HEK293T (cell line): Measurements from ENCODE around the gene SFRP5.

Source experiments
- ARNT ChIP-seq: fragments of 450-650 bp; IDR thresholded peaks from 2 replicates; pipeline ENCODE4 v1.6.1; 2017; ENCODE audit warnings: mild to moderate bottlenecking
- BHLHE40 ChIP-seq: fragments of 450-650 bp; IDR thresholded peaks from 2 replicates; pipeline ENCODE4 v1.6.1; 2016; ENCODE audit warnings: mild to moderate bottlenecking, moderate library complexity, borderline replicate concordance
- FOXK2 ChIP-seq: fragments of 450-650 bp; IDR thresholded peaks from 2 replicates; pipeline ENCODE4 v1.6.1; 2016; ENCODE audit warnings: mild to moderate bottlenecking
- FOXM1 ChIP-seq: fragments of 450-650 bp; IDR thresholded peaks from 2 replicates; pipeline ENCODE4 v1.6.1; 2017; ENCODE audit warnings: mild to moderate bottlenecking, borderline replicate concordance
- HDGF ChIP-seq: fragments of 450-650 bp; IDR thresholded peaks from 2 replicates; pipeline ENCODE4 v1.6.1; 2017; ENCODE audit warnings: antibody characterized with exemption, borderline replicate concordance
- NFRKB ChIP-seq: fragments of 450-650 bp; IDR thresholded peaks from 2 replicates; pipeline ENCODE4 v1.6.1; 2016; ENCODE audit warnings: mild to moderate bottlenecking, moderate library complexity
- PKNOX1 ChIP-seq: fragments of 450-650 bp; IDR thresholded peaks from 2 replicates; pipeline ENCODE4 v1.6.1; 2016
- SP1 ChIP-seq: fragments of 450-650 bp; IDR thresholded peaks from 2 replicates; pipeline ENCODE4 v1.6.1; 2017
- SUZ12 ChIP-seq: fragments of 450-650 bp; IDR thresholded peaks from 2 replicates; pipeline ENCODE4 v1.6.1; 2016; ENCODE audit warnings: mild to moderate bottlenecking
- TARDBP ChIP-seq: fragments of 450-650 bp; IDR thresholded peaks from 2 replicates; pipeline ENCODE4 v1.6.1; 2016

GRCh38 chr10:97781618-97782331 lies 10.0 kb upstream of the SFRP5 start:
- TF ChIP-seq NFRKB, result no peak
- TF ChIP-seq SUZ12, result no peak
- no peak for TF ChIP-seq FOXM1
- TF ChIP-seq FOXK2, result no peak
- no peak for TF ChIP-seq BHLHE40
- no peak for TF ChIP-seq SP1
- TF ChIP-seq TARDBP, result no peak
- TF ChIP-seq ARNT, result no peak
- no peak for TF ChIP-seq PKNOX1
- TF ChIP-seq HDGF, result no peak
